Nephron (organoid): ENCODE data around the gene MPEG1.

ENCODE experiments used
- H3K27ac Mint-ChIP-seq, 3 experiments: 2 replicates each; pipeline ENCODE4 v1.8.0; 2020; ENCODE audit warnings: mixed read lengths in 3 of 3, mild to moderate bottlenecking in 2 of 3, moderate library complexity in 1 of 3
- H3K27me3 Mint-ChIP-seq: 2 replicates; pipeline ENCODE4 v1.8.0; 2021; ENCODE audit warnings: low read depth, mild to moderate bottlenecking, moderate library complexity, mixed read lengths
- H3K36me3 Mint-ChIP-seq: 2 replicates; pipeline ENCODE4 v1.8.0; 2020; ENCODE audit warnings: low read depth, mixed read lengths
- H3K4me1 Mint-ChIP-seq: 2 replicates; pipeline ENCODE4 v1.8.0; 2020; ENCODE audit warnings: mixed read lengths
- H3K4me3 Mint-ChIP-seq, 3 experiments: 2 replicates each; pipeline ENCODE4 v1.8.0; 2020; ENCODE audit warnings: mild to moderate bottlenecking in 3 of 3, mixed read lengths in 3 of 3, moderate library complexity in 2 of 3
- H3K9me3 Mint-ChIP-seq: 2 replicates; pipeline ENCODE4 v1.8.0; 2020; ENCODE audit warnings: mixed read lengths
- TF ChIP-seq, protein P1 (sequence below), 3 experiments: fragments of 200-600 bp; sonication (generic); IDR thresholded peaks; one replicate each; pipeline ENCODE4 v1.5.0; 2021; ENCODE audit warnings: antibody characterized with exemption in 3 of 3; ENCODE audit not compliant: unreplicated experiment in 3 of 3

The MPEG1 gene, protein sequence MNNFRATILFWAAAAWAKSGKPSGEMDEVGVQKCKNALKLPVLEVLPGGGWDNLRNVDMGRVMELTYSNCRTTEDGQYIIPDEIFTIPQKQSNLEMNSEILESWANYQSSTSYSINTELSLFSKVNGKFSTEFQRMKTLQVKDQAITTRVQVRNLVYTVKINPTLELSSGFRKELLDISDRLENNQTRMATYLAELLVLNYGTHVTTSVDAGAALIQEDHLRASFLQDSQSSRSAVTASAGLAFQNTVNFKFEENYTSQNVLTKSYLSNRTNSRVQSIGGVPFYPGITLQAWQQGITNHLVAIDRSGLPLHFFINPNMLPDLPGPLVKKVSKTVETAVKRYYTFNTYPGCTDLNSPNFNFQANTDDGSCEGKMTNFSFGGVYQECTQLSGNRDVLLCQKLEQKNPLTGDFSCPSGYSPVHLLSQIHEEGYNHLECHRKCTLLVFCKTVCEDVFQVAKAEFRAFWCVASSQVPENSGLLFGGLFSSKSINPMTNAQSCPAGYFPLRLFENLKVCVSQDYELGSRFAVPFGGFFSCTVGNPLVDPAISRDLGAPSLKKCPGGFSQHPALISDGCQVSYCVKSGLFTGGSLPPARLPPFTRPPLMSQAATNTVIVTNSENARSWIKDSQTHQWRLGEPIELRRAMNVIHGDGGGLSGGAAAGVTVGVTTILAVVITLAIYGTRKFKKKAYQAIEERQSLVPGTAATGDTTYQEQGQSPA

DNA sequence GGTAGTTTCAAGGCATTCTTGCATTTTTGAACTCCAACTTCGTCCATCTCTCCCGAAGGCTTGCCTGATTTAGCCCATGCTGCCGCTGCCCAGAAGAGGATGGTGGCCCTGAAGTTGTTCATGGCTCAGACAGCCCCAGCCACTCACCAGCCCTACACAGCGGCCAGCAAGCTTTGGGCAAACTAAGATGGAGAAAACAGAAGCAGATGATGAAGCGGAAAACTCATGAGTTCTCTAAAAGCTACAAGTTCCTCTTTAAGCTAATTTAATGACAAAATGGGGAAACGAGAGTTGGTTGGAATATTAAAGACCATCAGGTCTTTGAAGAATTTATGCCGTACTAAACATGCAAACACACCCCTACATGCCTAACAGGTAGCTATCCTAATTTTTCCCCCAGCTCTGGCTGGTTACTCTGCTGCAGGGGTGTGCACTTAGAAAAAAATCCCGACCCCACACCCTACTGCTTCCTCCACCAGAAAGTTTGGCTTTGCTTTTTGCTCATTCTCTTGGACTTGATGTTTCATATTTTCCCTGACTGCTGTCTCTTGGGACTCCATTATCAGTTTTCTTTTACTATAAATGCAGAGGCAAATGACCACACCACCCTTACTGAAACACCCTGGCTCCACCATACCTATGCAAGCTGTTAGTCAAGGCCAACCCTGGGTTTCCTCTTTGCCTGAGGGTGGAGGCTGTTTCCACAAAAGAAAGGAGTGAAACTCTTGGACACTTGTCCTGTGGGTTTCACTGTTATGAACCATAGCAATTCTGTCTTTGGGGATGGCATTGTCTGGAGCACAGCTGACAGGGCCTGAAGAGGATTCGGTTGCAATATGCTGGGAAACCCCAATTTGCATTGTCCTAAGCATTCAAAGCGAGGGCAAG, at the start of gene MPEG1:
Gene MPEG1, minus strand, starts transcription at position 184 of the 888 bp plus-strand sequence. Its CDS starts 62 bp downstream, at position 122.
- TF ChIP-seq, protein P1, sequence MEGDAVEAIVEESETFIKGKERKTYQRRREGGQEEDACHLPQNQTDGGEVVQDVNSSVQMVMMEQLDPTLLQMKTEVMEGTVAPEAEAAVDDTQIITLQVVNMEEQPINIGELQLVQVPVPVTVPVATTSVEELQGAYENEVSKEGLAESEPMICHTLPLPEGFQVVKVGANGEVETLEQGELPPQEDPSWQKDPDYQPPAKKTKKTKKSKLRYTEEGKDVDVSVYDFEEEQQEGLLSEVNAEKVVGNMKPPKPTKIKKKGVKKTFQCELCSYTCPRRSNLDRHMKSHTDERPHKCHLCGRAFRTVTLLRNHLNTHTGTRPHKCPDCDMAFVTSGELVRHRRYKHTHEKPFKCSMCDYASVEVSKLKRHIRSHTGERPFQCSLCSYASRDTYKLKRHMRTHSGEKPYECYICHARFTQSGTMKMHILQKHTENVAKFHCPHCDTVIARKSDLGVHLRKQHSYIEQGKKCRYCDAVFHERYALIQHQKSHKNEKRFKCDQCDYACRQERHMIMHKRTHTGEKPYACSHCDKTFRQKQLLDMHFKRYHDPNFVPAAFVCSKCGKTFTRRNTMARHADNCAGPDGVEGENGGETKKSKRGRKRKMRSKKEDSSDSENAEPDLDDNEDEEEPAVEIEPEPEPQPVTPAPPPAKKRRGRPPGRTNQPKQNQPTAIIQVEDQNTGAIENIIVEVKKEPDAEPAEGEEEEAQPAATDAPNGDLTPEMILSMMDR (IDR thresholded peaks at IDR 0.05; ENCODE audit: unreplicated experiment in 3 of 3), result no peak
- H3K4me1 Mint-ChIP-seq, result peaks cover 22% of the 10 kb centered on the region
- H3K4me3 Mint-ChIP-seq, result no peak within 1 kb of the TSS
- H3K27ac Mint-ChIP-seq, result no peak within 1 kb of the TSS
- H3K36me3 Mint-ChIP-seq, result no peaks in the 10 kb centered on the region
- peaks cover 3% of the 10 kb centered on the region for H3K27me3 Mint-ChIP-seq
- no peaks in the 10 kb centered on the region for H3K9me3 Mint-ChIP-seq

DNA sequence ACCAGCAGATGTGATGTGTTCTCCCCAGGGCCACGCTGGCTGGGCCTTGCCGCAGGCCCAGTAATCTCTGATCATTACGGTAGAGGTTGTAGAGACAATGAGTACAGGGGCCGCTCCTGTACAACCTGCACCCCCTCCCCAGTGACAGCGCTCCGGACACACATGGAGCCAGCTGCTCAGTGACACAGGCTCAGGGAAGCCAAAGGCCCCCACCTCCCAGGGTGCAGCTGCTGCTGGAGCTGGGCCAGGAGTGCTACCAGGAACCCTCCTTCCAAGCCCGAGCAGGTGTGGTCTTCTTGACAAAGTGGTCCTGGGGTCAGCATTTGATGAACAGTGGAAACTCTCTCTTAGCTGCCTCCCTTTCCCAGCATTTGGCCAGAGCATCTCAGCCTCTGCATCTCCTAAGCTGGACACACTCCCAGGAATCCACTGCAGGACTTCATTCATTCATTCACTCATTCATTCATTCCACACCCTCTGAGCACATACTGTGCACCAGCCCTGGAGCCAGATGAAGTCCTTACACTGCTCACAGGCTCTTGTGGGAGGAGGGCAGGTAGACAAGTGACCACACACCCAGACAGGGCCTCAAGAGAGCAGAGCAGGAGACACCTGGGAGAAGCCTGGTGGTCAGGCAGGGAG, 49.6 kb upstream of the MPEG1 start:
- H3K27me3 Mint-ChIP-seq, result peaks cover 3% of the 10 kb centered on the region
- H3K9me3 Mint-ChIP-seq, result no peaks in the 10 kb centered on the region
- TF ChIP-seq, protein P1 (IDR thresholded peaks at IDR 0.05; ENCODE audit: unreplicated experiment in 3 of 3), result no peak
- no peak overlapping the region for H3K27ac Mint-ChIP-seq
- H3K36me3 Mint-ChIP-seq, result no peaks in the 10 kb centered on the region
- no peak overlapping the region for H3K4me3 Mint-ChIP-seq
- H3K4me1 Mint-ChIP-seq, result peaks cover 4% of the 10 kb centered on the region

DNA sequence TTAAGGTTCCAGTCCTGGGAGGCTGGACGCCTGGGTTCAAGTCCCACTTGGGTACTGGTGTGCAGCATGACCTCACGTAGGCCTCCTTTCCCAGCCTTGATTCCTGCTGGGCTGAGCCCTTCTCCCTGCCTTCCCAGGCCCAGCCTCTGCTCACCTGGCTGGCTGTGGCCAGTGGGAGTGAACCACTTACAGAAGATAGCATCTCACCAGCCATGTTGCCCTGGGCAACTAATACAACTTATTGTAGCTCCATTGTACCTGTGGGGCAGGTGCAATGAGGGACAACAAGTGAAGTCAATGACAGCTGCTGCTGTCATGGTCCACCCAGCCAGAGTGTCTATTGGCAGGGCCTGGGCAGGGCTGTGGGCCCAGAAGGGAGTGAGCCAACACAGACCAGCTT, 48.4 kb upstream of the MPEG1 start:
- Mint-ChIP-seq H3K27me3 (peaks cover 3% of the 10 kb centered on the region), H3K27ac (no peak overlapping the region), H3K4me3 (no peak overlapping the region), H3K9me3 (no peaks in the 10 kb centered on the region), H3K36me3 (no peaks in the 10 kb centered on the region), H3K4me1 (no peaks in the 10 kb centered on the region)
- TF ChIP-seq, protein P1 (IDR thresholded peaks at IDR 0.05; ENCODE audit: unreplicated experiment in 3 of 3), result no peak

DNA sequence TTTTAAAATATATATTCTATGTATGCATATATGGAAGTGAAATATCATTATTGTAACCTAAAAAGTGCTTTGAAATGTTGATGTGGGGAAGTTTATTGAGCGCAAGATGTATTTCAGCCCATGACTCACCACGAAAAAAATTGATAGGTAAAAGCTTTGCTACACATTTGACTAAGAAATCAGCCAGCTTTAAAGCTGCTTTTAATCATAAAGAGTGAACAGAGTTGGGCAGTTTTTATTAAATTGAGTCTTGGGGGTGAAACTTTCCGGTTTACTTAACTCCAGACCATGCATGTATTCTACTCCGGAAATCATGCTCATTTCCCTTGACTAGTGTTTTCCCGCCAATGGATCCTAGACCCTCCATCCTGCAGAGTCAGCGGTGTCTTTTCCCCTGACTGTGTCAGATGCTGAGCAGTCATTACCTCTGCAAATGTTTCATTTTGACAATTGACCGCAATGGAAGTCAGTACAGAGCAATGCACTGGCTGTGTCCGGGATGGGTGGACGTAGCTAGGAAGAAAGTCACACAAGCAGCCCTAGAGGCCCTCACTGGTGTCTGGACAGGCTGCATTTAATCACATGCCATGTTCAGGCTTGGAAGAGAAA, 47.2 kb upstream of the MPEG1 start:
- TF ChIP-seq, protein P1 (IDR thresholded peaks at IDR 0.05; ENCODE audit: unreplicated experiment in 3 of 3), result no peak
- Mint-ChIP-seq H3K27me3 (peaks cover 3% of the 10 kb centered on the region), H3K4me3 (no peak overlapping the region), H3K36me3 (no peaks in the 10 kb centered on the region), H3K9me3 (no peaks in the 10 kb centered on the region), H3K27ac (no peak overlapping the region), H3K4me1 (no peaks in the 10 kb centered on the region)

DNA sequence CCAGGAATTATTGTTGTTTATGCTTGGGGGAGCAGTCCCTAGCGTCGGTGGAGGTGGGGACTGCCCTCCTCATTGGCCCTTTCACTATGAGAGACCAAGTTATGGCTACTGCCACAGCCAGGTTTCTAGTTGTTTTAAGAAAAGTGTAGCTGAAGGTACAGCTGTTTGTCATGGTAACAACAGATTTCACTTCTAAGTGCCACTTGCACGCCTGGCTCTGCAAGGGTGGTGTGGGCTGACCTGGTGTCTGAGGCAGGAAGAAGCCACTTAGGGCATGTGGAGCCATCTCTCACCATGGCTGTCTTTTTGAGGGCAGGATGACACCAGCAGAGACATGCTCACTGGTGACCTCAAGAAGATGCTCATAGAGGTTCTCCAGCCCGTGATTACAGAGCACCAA, 46.3 kb upstream of the MPEG1 start:
- H3K4me1 Mint-ChIP-seq, result no peaks in the 10 kb centered on the region
- no peak overlapping the region for H3K4me3 Mint-ChIP-seq
- H3K36me3 Mint-ChIP-seq, result no peaks in the 10 kb centered on the region
- H3K27me3 Mint-ChIP-seq, result peaks cover 3% of the 10 kb centered on the region
- no peaks in the 10 kb centered on the region for H3K9me3 Mint-ChIP-seq
- TF ChIP-seq, protein P1 (IDR thresholded peaks at IDR 0.05; ENCODE audit: unreplicated experiment in 3 of 3), result no peak
- no peak overlapping the region for H3K27ac Mint-ChIP-seq
